ENCODE data around the gene USP47. TPM values are rescaled to one million over a fixed set of nuclear protein-coding genes. Genes with fewer than 3 reads are reported as not detected.

USP47 gene
- polyA plus RNA-seq, 1 donor from 2014 or later: 92.6 TPM

DNA sequence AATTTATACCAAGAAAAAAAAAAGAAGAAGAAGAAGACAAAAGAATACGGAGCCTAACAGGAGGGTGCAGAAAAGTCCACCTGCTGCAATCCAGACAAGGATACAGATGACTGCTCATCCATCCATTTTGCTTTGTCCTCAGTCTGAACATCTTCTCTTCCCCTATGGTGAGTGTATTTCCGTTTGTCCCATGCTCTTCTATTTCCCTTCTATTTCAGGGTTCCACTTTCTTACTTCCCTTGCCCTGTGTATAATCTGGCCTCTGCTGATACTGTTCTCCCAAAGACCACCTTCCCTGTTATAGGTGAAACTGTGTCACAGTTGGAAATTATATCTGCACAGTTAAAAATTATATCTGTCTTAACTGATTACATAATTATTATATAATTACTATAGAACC lies 48.7 kb upstream of the USP47 start:
- Histone ChIP-seq H3K9me2 (ENCODE audit: insufficient read depth, low read length) (no peaks in the 10 kb centered on the region), H2AFZ (ENCODE audit: low read depth, low read length) (no peak overlapping the region), H3K27ac (ENCODE audit: low read length) (no peak overlapping the region), H3K36me3 (ENCODE audit: insufficient read depth, low read length) (no peaks in the 10 kb centered on the region), H3K79me2 (replicated peaks; ENCODE audit: insufficient read depth, low read length) (no peaks in the 10 kb centered on the region), H3K4me3 (ENCODE audit: low read length) (no peak overlapping the region), H3F3A (ENCODE audit: insufficient read depth, low read length, poor library complexity, severe bottlenecking) (no peaks in the 10 kb centered on the region), H3K4me2 (ENCODE audit: low read length) (no peak overlapping the region), H3K9ac (ENCODE audit: low read length) (no peak overlapping the region), H3K9me3 (ENCODE audit: low read length) (no peaks in the 10 kb centered on the region), H3K27me3 (ENCODE audit: insufficient read depth, low read depth, low read length) (no peaks in the 10 kb centered on the region), H4K20me1 (ENCODE audit: insufficient read depth) (no peaks in the 10 kb centered on the region)
- TF ChIP-seq SMC3 (conservative IDR thresholded peaks at IDR 0.05; ENCODE audit: poor library complexity) (no peak), EP300 (conservative IDR thresholded peaks at IDR 0.05; ENCODE audit: poor library complexity, severe bottlenecking) (no peak), RAD21 (conservative IDR thresholded peaks at IDR 0.05) (no peak), EZH2 (IDR thresholded peaks at IDR 0.05; ENCODE audit: borderline replicate concordance, insufficient read depth, low read length, poor library complexity, severe bottlenecking) (no peak), POLR2AphosphoS5 (IDR thresholded peaks at IDR 0.05) (no peak), TAF1 (IDR thresholded peaks at IDR 0.05; ENCODE audit: low read depth) (no peak), MXI1 (conservative IDR thresholded peaks at IDR 0.05; ENCODE audit: poor library complexity, severe bottlenecking) (no peak)
- TF ChIP-seq, protein P1, sequence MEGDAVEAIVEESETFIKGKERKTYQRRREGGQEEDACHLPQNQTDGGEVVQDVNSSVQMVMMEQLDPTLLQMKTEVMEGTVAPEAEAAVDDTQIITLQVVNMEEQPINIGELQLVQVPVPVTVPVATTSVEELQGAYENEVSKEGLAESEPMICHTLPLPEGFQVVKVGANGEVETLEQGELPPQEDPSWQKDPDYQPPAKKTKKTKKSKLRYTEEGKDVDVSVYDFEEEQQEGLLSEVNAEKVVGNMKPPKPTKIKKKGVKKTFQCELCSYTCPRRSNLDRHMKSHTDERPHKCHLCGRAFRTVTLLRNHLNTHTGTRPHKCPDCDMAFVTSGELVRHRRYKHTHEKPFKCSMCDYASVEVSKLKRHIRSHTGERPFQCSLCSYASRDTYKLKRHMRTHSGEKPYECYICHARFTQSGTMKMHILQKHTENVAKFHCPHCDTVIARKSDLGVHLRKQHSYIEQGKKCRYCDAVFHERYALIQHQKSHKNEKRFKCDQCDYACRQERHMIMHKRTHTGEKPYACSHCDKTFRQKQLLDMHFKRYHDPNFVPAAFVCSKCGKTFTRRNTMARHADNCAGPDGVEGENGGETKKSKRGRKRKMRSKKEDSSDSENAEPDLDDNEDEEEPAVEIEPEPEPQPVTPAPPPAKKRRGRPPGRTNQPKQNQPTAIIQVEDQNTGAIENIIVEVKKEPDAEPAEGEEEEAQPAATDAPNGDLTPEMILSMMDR (IDR thresholded peaks at IDR 0.05; ENCODE audit: poor library complexity, severe bottlenecking): no peak
- TF ChIP-seq, protein P2, sequence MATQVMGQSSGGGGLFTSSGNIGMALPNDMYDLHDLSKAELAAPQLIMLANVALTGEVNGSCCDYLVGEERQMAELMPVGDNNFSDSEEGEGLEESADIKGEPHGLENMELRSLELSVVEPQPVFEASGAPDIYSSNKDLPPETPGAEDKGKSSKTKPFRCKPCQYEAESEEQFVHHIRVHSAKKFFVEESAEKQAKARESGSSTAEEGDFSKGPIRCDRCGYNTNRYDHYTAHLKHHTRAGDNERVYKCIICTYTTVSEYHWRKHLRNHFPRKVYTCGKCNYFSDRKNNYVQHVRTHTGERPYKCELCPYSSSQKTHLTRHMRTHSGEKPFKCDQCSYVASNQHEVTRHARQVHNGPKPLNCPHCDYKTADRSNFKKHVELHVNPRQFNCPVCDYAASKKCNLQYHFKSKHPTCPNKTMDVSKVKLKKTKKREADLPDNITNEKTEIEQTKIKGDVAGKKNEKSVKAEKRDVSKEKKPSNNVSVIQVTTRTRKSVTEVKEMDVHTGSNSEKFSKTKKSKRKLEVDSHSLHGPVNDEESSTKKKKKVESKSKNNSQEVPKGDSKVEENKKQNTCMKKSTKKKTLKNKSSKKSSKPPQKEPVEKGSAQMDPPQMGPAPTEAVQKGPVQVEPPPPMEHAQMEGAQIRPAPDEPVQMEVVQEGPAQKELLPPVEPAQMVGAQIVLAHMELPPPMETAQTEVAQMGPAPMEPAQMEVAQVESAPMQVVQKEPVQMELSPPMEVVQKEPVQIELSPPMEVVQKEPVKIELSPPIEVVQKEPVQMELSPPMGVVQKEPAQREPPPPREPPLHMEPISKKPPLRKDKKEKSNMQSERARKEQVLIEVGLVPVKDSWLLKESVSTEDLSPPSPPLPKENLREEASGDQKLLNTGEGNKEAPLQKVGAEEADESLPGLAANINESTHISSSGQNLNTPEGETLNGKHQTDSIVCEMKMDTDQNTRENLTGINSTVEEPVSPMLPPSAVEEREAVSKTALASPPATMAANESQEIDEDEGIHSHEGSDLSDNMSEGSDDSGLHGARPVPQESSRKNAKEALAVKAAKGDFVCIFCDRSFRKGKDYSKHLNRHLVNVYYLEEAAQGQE (IDR thresholded peaks at IDR 0.05; ENCODE audit: borderline replicate concordance): no peak

DNA sequence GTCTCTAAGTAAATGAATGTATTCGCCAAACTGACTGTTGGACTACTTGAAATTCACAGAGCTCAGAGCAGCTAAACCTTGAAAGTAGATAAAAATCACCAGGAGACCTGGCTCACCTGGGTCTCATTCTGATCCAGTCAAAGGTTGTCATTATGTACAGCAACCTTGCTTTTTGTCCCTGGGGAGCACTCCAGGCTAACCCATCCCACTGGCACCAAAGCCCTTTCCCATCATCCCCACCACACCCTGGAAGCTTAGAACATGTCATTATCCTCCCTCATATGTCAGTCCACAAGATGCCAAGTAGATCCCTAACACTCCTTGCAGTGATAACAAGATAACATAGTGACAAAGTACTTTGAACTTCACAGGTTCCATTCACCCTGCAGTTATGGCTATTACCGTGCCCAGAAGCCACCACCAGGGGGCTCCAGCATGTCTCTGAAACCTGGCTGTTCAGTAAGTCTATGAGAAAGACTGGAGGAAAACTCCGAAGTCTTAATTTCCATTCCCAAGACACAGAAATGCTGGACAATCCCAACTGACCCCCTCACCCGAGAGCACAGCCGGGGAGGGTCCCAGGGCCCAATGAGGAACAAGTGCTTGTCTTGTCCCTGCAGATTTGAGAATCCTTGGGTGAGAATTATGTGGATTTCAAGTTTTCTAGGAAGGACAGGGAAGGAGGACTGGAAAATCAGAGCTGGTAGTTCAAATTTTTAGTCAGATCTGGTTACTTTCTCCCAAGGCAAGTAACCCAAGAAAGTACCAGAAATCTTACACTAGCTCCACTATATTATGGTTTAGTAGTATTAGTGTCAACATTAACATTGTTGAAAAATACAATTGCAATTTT lies 43.0 kb upstream of the USP47 start:
- Histone ChIP-seq H3F3A (ENCODE audit: insufficient read depth, low read length, poor library complexity, severe bottlenecking) (no peaks in the 10 kb centered on the region), H3K27ac (ENCODE audit: low read length) (no peak overlapping the region), H3K79me2 (replicated peaks; ENCODE audit: insufficient read depth, low read length) (no peaks in the 10 kb centered on the region), H3K9me2 (ENCODE audit: insufficient read depth, low read length) (no peaks in the 10 kb centered on the region), H3K4me2 (ENCODE audit: low read length) (no peak overlapping the region), H3K36me3 (ENCODE audit: insufficient read depth, low read length) (no peaks in the 10 kb centered on the region), H4K20me1 (ENCODE audit: insufficient read depth) (no peaks in the 10 kb centered on the region), H3K4me3 (ENCODE audit: low read length) (no peak overlapping the region), H3K9me3 (ENCODE audit: low read length) (no peaks in the 10 kb centered on the region), H3K27me3 (ENCODE audit: insufficient read depth, low read depth, low read length) (no peaks in the 10 kb centered on the region), H2AFZ (ENCODE audit: low read depth, low read length) (no peak overlapping the region), H3K9ac (ENCODE audit: low read length) (no peak overlapping the region)
- TF ChIP-seq, protein P2 (IDR thresholded peaks at IDR 0.05; ENCODE audit: borderline replicate concordance): no peak
- TF ChIP-seq SMC3 (conservative IDR thresholded peaks at IDR 0.05; ENCODE audit: poor library complexity) (peak; percentile 93), POLR2AphosphoS5 (IDR thresholded peaks at IDR 0.05) (no peak), RAD21 (conservative IDR thresholded peaks at IDR 0.05) (peak; percentile 81), MXI1 (conservative IDR thresholded peaks at IDR 0.05; ENCODE audit: poor library complexity, severe bottlenecking) (no peak), TAF1 (IDR thresholded peaks at IDR 0.05; ENCODE audit: low read depth) (no peak), EZH2 (IDR thresholded peaks at IDR 0.05; ENCODE audit: borderline replicate concordance, insufficient read depth, low read length, poor library complexity, severe bottlenecking) (no peak), EP300 (conservative IDR thresholded peaks at IDR 0.05; ENCODE audit: poor library complexity, severe bottlenecking) (no peak)
- TF ChIP-seq, protein P1 (IDR thresholded peaks at IDR 0.05; ENCODE audit: poor library complexity, severe bottlenecking): peak; percentile 84
